CD14-positive monocyte (primary cell): Measurements from ENCODE around the gene ERGIC3. TPM values are rescaled to one million over a fixed set of nuclear protein-coding genes. Genes with fewer than 3 reads are reported as not detected.

Experiments
- DNase-seq, 3 donors: peaks; one replicate each; pipeline ENCODE4 v3.0.0-alpha.2; 2011 to 2022
- H2AFZ ChIP-seq: 2 replicates; pipeline ENCODE4 v1.6.0; 2012; ENCODE audit warnings: mild to moderate bottlenecking, low read depth, low read length, inconsistent platforms; ENCODE audit not compliant: insufficient read depth, poor library complexity, severe bottlenecking
- H3K27ac ChIP-seq, 2 donors: 1 replicate in 1 of 2; 2 replicates in 1 of 2; pipeline ENCODE4 v1.5.1; 2012 to 2013; ENCODE audit warnings: low read length in 2 of 2, control low read depth in 1 of 2, inconsistent platforms in 1 of 2, low read depth in 1 of 2, mild to moderate bottlenecking in 1 of 2
- H3K27me3 ChIP-seq, 2 donors: one replicate each; pipeline versions ENCODE4 v1.6.0 to v1.6.1; 2011 to 2013; ENCODE audit warnings: low read length in 2 of 2; ENCODE audit not compliant: control insufficient read depth in 2 of 2, insufficient read depth in 2 of 2
- H3K36me3 ChIP-seq, 2 donors: replicated peaks in 1 of 2; 1 replicate in 1 of 2; 2 replicates in 1 of 2; pipeline versions ENCODE4 v1.5.1 to v1.6.1; 2012 to 2013; ENCODE audit warnings: low read length in 2 of 2, control low read depth in 1 of 2, inconsistent platforms in 1 of 2, mild to moderate bottlenecking in 1 of 2; ENCODE audit not compliant: insufficient read depth in 2 of 2, control insufficient read depth in 1 of 2
- H3K4me1 ChIP-seq, 2 donors: 1 replicate in 1 of 2; 2 replicates in 1 of 2; pipeline versions ENCODE4 v1.5.1 to v1.6.1; 2012 to 2013; ENCODE audit warnings: low read length in 2 of 2, control low read depth in 1 of 2, inconsistent platforms in 1 of 2, mild to moderate bottlenecking in 1 of 2, moderate library complexity in 1 of 2; ENCODE audit not compliant: insufficient read depth in 2 of 2, control insufficient read depth in 1 of 2
- H3K4me2 ChIP-seq: replicated peaks from 2 replicates; pipeline ENCODE3; 2012; ENCODE audit warnings: low read length, moderate library complexity, mild to moderate bottlenecking; ENCODE audit not compliant: poor library complexity, severe bottlenecking; ENCODE audit errors: extremely low read depth
- H3K4me3 ChIP-seq, 3 experiments: fragments of 200-600 bp in 1 of 3; sonication (generic) in 1 of 3; replicated peaks in 1 of 3; 1 replicate in 2 of 3; 2 replicates in 1 of 3; pipeline ENCODE4 v1.5.1; 2011 to 2013; ENCODE audit warnings: low read length in 3 of 3, mild to moderate bottlenecking in 3 of 3, control low read depth in 2 of 3, low read depth in 2 of 3, inconsistent platforms in 1 of 3, moderate library complexity in 1 of 3
- H3K79me2 ChIP-seq: 2 replicates; pipeline ENCODE4 v1.6.0; 2012; ENCODE audit warnings: mild to moderate bottlenecking, control low read depth, inconsistent platforms, low read length, moderate library complexity; ENCODE audit not compliant: insufficient read depth
- H3K9ac ChIP-seq: 2 replicates; pipeline ENCODE4 v1.6.0; 2017; ENCODE audit warnings: low read length, mild to moderate bottlenecking; ENCODE audit not compliant: insufficient read depth, poor library complexity, severe bottlenecking
- H3K9me3 ChIP-seq, 2 donors: replicated peaks in 1 of 2; 1 replicate in 1 of 2; 2 replicates in 1 of 2; pipeline versions ENCODE4 v1.5.1 to v1.6.1; 2012 to 2013; ENCODE audit warnings: low read length in 2 of 2, control low read depth in 1 of 2; ENCODE audit not compliant: control insufficient read depth in 1 of 2, insufficient read depth in 1 of 2
- H4K20me1 ChIP-seq: 2 replicates; pipeline ENCODE4 v1.6.0; 2012; ENCODE audit warnings: mild to moderate bottlenecking, low read length, control low read depth, moderate library complexity; ENCODE audit not compliant: insufficient read depth
- H3K27ac Mint-ChIP-seq, 7 donors: one replicate each; pipeline ENCODE4 v1.8.0; 2020; ENCODE audit warnings: mild to moderate bottlenecking in 7 of 7, mixed read lengths in 7 of 7, moderate library complexity in 6 of 7, inconsistent platforms in 2 of 7
- H3K27me3 Mint-ChIP-seq, 3 donors: one replicate each; pipeline ENCODE4 v1.8.0; 2021 to 2022; ENCODE audit warnings: low read depth in 3 of 3, mild to moderate bottlenecking in 3 of 3, mixed read lengths in 3 of 3, moderate library complexity in 3 of 3, inconsistent platforms in 1 of 3
- H3K36me3 Mint-ChIP-seq, 2 donors: one replicate each; pipeline ENCODE4 v1.8.0; 2020; ENCODE audit warnings: mixed read lengths in 2 of 2, inconsistent platforms in 1 of 2, mild to moderate bottlenecking in 1 of 2
- H3K4me1 Mint-ChIP-seq: one replicate; pipeline ENCODE4 v1.8.0; 2020; ENCODE audit warnings: mild to moderate bottlenecking, mixed read lengths
- H3K4me3 Mint-ChIP-seq, 2 donors: one replicate each; pipeline ENCODE4 v1.8.0; 2020; ENCODE audit warnings: mild to moderate bottlenecking in 2 of 2, mixed read lengths in 2 of 2, moderate library complexity in 1 of 2
- H3K9me3 Mint-ChIP-seq, 7 donors: one replicate each; pipeline ENCODE4 v1.8.0; 2020 to 2022; ENCODE audit warnings: mixed read lengths in 7 of 7, mild to moderate bottlenecking in 6 of 7, moderate library complexity in 6 of 7, inconsistent platforms in 2 of 7
- WGBS: methylation state at CpG from one replicate; pipeline ENCODE4 v1.1.5; 2013; ENCODE audit warnings: missing lambda C conversion rate; ENCODE audit not compliant: insufficient coverage; 5-methylcytosine and 5-hydroxymethylcytosine counted together
- intact Hi-C, 2 donors: fragments of 100-400 bp; cut with micrococcal nuclease; formaldehyde crosslinking; loops; one replicate each; pipeline versions ENCODE4 v1.15.0 to v1.15.1; 2023
- polyA plus RNA-seq, 3 donors: library from polyadenylated mRNA; depleted of rRNA in 1 of 3; unstranded in 2 of 3; stranded (reverse) in 1 of 3; fragments of 300-500 nt in 2 of 3; fragments of >200 nt in 1 of 3; fragmentation: Illumina TruSeq in 2 of 3; gene quantifications; 1 replicate in 2 of 3; 2 replicates in 1 of 3; pipeline ENCODE4 v1.2.3, GENCODE V29; 2012 to 2021
- TF ChIP-seq, protein P1 (sequence below): fragments of 200-600 bp; IDR thresholded peaks from one replicate; pipeline ENCODE4 v1.8.0; 2022; ENCODE audit warnings: antibody characterized with exemption, mild to moderate bottlenecking

The ERGIC3 gene
- polyA plus RNA-seq, 3 donors: 128 to 371 (median 130) TPM

DNA sequence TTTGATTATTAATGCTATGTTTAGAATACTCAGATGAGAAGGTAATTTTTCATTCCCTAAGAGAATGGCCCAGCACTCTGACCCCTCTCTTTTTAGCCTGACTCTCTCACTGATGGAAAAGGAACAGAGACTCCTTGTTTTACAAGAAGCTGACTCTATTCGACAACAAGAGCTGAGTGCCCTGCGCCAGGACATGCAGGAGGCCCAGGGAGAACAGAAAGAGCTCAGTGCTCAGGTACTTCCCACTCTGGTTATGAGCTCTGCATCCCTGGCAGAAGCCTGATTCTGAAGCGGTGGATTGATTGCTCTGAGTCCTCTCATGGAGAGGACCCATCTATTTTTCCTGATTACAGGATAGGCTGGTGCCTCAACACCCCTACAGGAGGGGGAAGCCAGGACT, 45.4 kb upstream of the ERGIC3 start:
- Mint-ChIP-seq H3K4me3 (no peak overlapping the region), H3K27ac (peak overlapping the region in 1 of 7 donors; percentile 38), H3K27me3 (no peaks in the 10 kb centered on the region), H3K9me3 (no peaks in the 10 kb centered on the region), H3K4me1 (peaks cover 11% of the 10 kb centered on the region), H3K36me3 (peaks cover 81 to 84% of the 10 kb centered on the region in 2 donors)
- peaks cover 8 to 10% of the 10 kb centered on the region in 2 donors for H3K4me1 ChIP-seq
- H2AFZ ChIP-seq: no peak overlapping the region
- H3K9ac ChIP-seq: no peak overlapping the region
- no peaks in the 10 kb centered on the region for H3K27me3 ChIP-seq
- DNase-seq: no peak
- TF ChIP-seq, protein P1, sequence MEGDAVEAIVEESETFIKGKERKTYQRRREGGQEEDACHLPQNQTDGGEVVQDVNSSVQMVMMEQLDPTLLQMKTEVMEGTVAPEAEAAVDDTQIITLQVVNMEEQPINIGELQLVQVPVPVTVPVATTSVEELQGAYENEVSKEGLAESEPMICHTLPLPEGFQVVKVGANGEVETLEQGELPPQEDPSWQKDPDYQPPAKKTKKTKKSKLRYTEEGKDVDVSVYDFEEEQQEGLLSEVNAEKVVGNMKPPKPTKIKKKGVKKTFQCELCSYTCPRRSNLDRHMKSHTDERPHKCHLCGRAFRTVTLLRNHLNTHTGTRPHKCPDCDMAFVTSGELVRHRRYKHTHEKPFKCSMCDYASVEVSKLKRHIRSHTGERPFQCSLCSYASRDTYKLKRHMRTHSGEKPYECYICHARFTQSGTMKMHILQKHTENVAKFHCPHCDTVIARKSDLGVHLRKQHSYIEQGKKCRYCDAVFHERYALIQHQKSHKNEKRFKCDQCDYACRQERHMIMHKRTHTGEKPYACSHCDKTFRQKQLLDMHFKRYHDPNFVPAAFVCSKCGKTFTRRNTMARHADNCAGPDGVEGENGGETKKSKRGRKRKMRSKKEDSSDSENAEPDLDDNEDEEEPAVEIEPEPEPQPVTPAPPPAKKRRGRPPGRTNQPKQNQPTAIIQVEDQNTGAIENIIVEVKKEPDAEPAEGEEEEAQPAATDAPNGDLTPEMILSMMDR: no peak
- H3K9me3 ChIP-seq: no peaks in the 10 kb centered on the region
- peaks cover 10% of the 10 kb centered on the region for H3K79me2 ChIP-seq
- intact Hi-C loops: no loop called here
- peaks cover 72 to 85% of the 10 kb centered on the region in 2 donors for H3K36me3 ChIP-seq
- no peak overlapping the region for H3K4me3 ChIP-seq
- WGBS: 100% methylated on average over 3 of the region's 3 CpGs
- no peak overlapping the region for H3K4me2 ChIP-seq
- no peak overlapping the region for H3K27ac ChIP-seq
- H4K20me1 ChIP-seq: no peaks in the 10 kb centered on the region

DNA sequence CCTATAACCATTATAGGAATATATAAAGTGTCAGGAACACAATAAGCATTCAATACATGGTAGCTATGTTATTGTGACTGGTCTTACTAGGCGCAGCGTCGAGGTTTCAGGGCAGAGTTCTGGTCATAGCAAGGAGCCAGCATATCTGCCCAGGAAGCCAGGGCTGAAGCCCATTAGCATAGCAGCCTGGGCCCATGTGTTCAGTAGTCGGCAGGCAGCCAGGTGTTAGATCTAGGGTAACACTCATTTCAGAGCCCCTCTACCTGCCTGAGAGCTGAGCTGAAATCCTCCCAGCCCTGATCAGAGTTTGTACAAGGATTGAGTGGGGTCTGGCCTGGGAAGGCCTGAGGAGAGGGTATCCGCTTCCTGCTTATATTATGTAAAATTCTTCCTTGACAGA, 44.6 kb upstream of the ERGIC3 start:
- Histone ChIP-seq H3K27me3 (no peaks in the 10 kb centered on the region), H4K20me1 (no peaks in the 10 kb centered on the region), H2AFZ (no peak overlapping the region), H3K27ac (no peak overlapping the region), H3K9me3 (no peaks in the 10 kb centered on the region), H3K4me3 (no peak overlapping the region), H3K36me3 (peaks cover 76 to 93% of the 10 kb centered on the region in 2 donors), H3K9ac (no peak overlapping the region), H3K4me1 (peaks cover 2% of the 10 kb centered on the region in 2 donors), H3K4me2 (no peak overlapping the region), H3K79me2 (peaks cover 2% of the 10 kb centered on the region)
- Mint-ChIP-seq H3K27me3 (no peaks in the 10 kb centered on the region), H3K36me3 (peaks cover 87 to 92% of the 10 kb centered on the region in 2 donors), H3K9me3 (no peaks in the 10 kb centered on the region), H3K4me1 (peaks cover 7% of the 10 kb centered on the region), H3K27ac (no peak overlapping the region), H3K4me3 (no peak overlapping the region)
- WGBS: 100% methylated on average over 1 of the region's 5 CpGs
- intact Hi-C loops: no loop called here
- DNase-seq: no peak
- TF ChIP-seq, protein P1: no peak
